Mesothelial cell of epicardium (in vitro differentiated cells): ENCODE data around the gene TRIM43. TPM values are rescaled to one million over a fixed set of nuclear protein-coding genes. Genes with fewer than 3 reads are reported as not detected.
"Not testable (repeated sequence)": the region's sequence is repeated elsewhere in the genome, so short reads cannot be mapped to it uniquely, and the experiment has no call there.

Experiments
- DNase-seq, 2 experiments: peaks; one replicate each; pipeline ENCODE4 v3.0.0; 2021; ENCODE audit warnings: low spot score in 2 of 2; ENCODE audit not compliant: unreplicated experiment in 2 of 2
- H3K27ac Mint-ChIP-seq: 2 replicates; pipeline ENCODE4 v1.8.0; 2021; ENCODE audit warnings: mixed read lengths
- H3K27me3 Mint-ChIP-seq: 2 replicates; pipeline ENCODE4 v1.8.0; 2021; ENCODE audit warnings: low read depth, mixed read lengths
- H3K36me3 Mint-ChIP-seq: 2 replicates; pipeline ENCODE4 v1.8.0; 2021; ENCODE audit warnings: mixed read lengths
- H3K4me1 Mint-ChIP-seq: 2 replicates; pipeline ENCODE4 v1.8.0; 2021; ENCODE audit warnings: mixed read lengths
- H3K4me3 Mint-ChIP-seq: 2 replicates; pipeline ENCODE4 v1.8.0; 2021; ENCODE audit warnings: mild to moderate bottlenecking, moderate library complexity, mixed read lengths
- H3K9me3 Mint-ChIP-seq: 2 replicates; pipeline ENCODE4 v1.8.0; 2021; ENCODE audit warnings: mixed read lengths
- total RNA-seq: library from RNA; stranded (reverse); gene quantifications from 3 replicates; pipeline ENCODE4 v1.2.1, GENCODE V29; 2021
- TF ChIP-seq, protein P1 (sequence below): fragments of 200-600 bp; sonication (generic); IDR thresholded peaks from one replicate; pipeline ENCODE4 v1.5.0; 2021; ENCODE audit warnings: antibody characterized with exemption; ENCODE audit not compliant: unreplicated experiment

Gene TRIM43
- not detected in 3 replicates for total RNA-seq

DNA sequence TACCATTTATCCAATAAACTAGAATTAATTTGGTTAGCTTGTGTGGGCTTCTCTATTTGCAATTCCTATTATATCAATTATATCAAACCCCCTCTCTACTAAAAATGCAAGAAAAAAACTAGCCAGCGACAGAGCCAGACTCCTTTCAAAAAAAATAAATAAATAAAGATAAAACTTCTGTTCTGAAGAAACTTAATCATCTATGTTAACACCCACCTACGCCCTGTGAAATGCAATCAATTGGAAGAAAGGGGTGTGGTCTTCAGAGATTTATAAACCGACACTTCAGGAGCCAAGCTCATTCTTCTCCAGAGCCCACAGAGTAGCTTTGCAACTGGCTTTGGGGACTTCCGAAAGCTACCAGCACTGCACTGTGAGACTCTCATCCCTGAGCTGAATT lies at the start of gene TRIM43:
TSS of gene TRIM43 (plus strand) at position 301 of the 400 bp plus-strand sequence. CDS start 2,023 bp downstream, outside the sequence.
- H3K27me3 Mint-ChIP-seq = peaks cover 18% of the 10 kb centered on the region
- H3K36me3 Mint-ChIP-seq, H3K4me3 Mint-ChIP-seq, DNase-seq, H3K4me1 Mint-ChIP-seq, H3K9me3 Mint-ChIP-seq, H3K27ac Mint-ChIP-seq: not testable (repeated sequence)

DNA sequence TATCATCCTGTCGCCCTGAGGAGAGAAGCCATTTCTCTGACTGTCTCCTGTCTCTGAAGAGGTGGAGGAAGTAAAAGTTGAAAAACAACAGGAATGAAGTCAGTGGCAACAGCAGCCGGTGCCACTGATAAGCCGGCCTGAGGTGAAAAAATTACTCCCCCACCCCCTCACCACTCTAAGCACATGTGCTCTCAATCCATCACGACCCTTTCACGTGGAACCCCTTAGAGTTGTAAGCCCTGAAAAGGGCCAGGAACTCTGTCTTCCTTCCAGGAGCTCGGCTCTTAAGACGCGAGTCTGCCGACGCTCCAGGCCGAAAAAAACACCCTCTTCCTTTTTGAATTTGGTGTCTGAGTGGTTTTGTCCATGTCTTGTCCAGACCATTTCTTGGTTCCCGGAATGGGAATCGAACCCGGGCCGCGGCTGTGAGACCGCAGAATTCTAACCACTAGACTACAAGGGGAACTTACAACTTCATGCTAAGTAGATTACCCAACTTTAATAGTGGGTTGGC lies 40.7 kb upstream of the TRIM43 start:
- H3K4me1 Mint-ChIP-seq = no peaks in the 10 kb centered on the region
- no peak for DNase-seq
- TF ChIP-seq, protein P1, sequence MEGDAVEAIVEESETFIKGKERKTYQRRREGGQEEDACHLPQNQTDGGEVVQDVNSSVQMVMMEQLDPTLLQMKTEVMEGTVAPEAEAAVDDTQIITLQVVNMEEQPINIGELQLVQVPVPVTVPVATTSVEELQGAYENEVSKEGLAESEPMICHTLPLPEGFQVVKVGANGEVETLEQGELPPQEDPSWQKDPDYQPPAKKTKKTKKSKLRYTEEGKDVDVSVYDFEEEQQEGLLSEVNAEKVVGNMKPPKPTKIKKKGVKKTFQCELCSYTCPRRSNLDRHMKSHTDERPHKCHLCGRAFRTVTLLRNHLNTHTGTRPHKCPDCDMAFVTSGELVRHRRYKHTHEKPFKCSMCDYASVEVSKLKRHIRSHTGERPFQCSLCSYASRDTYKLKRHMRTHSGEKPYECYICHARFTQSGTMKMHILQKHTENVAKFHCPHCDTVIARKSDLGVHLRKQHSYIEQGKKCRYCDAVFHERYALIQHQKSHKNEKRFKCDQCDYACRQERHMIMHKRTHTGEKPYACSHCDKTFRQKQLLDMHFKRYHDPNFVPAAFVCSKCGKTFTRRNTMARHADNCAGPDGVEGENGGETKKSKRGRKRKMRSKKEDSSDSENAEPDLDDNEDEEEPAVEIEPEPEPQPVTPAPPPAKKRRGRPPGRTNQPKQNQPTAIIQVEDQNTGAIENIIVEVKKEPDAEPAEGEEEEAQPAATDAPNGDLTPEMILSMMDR = no peak
- no peak overlapping the region for H3K4me3 Mint-ChIP-seq
- no peak overlapping the region for H3K27ac Mint-ChIP-seq
- no peaks in the 10 kb centered on the region for H3K9me3 Mint-ChIP-seq
- H3K36me3 Mint-ChIP-seq = no peaks in the 10 kb centered on the region
- H3K27me3 Mint-ChIP-seq = peaks cover 8% of the 10 kb centered on the region

DNA sequence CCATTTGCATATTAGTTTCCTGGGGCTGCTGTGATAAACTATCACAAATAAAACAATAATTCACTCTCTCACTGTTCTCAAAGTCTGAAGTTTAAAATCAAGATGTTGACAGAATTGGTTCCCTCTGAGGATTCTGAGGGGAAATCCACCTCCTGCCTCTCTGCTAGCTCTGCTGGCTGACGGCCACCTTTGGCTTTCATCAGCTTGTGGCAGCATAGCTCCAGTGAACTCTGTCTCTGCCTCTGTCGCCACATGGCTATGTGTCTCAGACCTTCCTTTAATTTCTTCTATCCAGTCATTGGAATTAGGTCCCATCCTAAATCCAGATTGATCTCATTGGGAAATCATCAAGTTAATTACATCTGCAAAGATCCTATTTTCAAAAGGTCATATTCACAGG lies 38.9 kb upstream of the TRIM43 start:
- no peaks in the 10 kb centered on the region for H3K4me1 Mint-ChIP-seq
- no peak overlapping the region for H3K4me3 Mint-ChIP-seq
- TF ChIP-seq, protein P1 = no peak
- no peak overlapping the region for H3K27ac Mint-ChIP-seq
- H3K9me3 Mint-ChIP-seq = no peaks in the 10 kb centered on the region
- peaks cover 8% of the 10 kb centered on the region for H3K27me3 Mint-ChIP-seq
- DNase-seq = no peak
- no peaks in the 10 kb centered on the region for H3K36me3 Mint-ChIP-seq

DNA sequence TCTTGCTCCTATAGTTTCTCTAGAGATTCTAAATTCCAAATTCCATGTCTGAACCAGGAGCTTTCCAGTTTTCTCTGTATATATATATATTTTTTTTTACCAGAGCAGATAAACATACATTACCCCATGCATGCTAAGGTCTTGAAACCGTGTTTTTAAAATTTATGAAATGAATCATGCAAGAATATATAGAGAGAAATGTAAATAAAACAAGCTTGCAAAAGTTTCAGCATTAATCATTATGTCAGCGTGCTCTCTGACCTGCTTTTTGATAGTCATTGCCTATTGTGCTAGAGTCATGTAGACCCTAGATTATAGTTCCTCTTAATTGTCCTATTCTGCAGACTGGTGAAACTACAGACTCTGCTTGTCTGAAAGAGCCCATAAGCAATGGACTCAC lies 22.6 kb upstream of the TRIM43 start:
- no peak overlapping the region for H3K27ac Mint-ChIP-seq
- H3K9me3 Mint-ChIP-seq = no peaks in the 10 kb centered on the region

DNA sequence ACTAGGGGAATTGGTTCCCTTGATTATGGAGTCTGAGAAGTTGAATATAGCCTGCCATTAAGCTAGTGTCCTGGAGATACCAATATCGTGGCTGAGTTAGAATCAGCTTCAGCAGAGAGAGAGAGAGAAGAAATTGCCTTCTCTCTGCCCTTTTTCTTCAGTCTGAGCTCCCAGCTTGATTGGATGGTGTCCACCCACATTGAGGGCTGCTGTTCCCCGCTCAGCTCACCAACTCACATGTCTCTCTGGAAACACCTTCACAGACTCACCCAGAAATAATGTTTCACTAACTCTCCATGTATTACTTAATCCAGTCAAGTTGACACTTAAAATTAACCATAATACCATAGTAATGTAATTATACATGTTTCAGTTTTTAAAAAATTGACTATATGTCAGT lies 17.9 kb upstream of the TRIM43 start:
- Mint-ChIP-seq H3K27ac (no peak overlapping the region), H3K36me3 (no peaks in the 10 kb centered on the region), H3K4me3 (no peak overlapping the region), H3K27me3 (peaks cover 22% of the 10 kb centered on the region), H3K4me1 (no peaks in the 10 kb centered on the region), H3K9me3 (no peaks in the 10 kb centered on the region)
- no peak for DNase-seq
- TF ChIP-seq, protein P1 = no peak

More for the DNA sequence above, 22.6 kb upstream of the TRIM43 start:
- Mint-ChIP-seq H3K4me3 (no peak overlapping the region), H3K4me1 (no peaks in the 10 kb centered on the region), H3K36me3 (no peaks in the 10 kb centered on the region), H3K27me3 (peaks cover 26% of the 10 kb centered on the region)
- TF ChIP-seq, protein P1 = no peak
- DNase-seq = no peak

DNA sequence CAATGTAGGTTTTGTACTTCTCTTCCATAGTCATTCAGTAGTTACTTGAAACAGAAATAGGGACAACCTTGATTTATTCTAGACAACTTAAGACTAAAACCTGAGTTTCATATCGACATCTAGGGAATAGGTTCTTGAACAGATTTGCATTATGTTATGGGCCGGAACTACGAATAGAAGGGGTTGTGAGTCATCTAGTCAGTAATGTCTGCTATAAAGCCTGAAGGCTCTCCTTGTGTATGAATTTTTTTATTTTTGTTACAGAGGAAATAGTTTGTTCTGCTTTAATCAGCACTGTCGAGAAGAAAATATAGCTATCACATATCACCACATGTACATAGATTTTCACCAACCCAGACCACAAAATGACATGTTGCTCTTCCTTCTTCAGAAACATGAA lies 17.3 kb upstream of the TRIM43 start:
- DNase-seq = no peak
- no peaks in the 10 kb centered on the region for H3K36me3 Mint-ChIP-seq
- H3K27me3 Mint-ChIP-seq = peaks cover 21% of the 10 kb centered on the region
- H3K27ac Mint-ChIP-seq = no peak overlapping the region
- no peak overlapping the region for H3K4me3 Mint-ChIP-seq
- TF ChIP-seq, protein P1 = no peak
- H3K9me3 Mint-ChIP-seq = no peaks in the 10 kb centered on the region
- no peaks in the 10 kb centered on the region for H3K4me1 Mint-ChIP-seq
